Duodenal mucosa (tissue), 2 donors: ENCODE measurements around the gene SERPINB5.

Experiments
- H3K27ac ChIP-seq: one replicate; pipeline ENCODE4 v1.7.0; 2013; ENCODE audit warnings: low read depth, low read length
- H3K27me3 ChIP-seq, 2 donors: one replicate each; pipeline ENCODE4 v1.7.0; 2013; ENCODE audit warnings: low read length in 2 of 2, control low read depth in 1 of 2; ENCODE audit not compliant: insufficient read depth in 2 of 2, control insufficient read depth in 1 of 2
- H3K36me3 ChIP-seq, 2 donors: one replicate each; pipeline ENCODE4 v1.7.0; 2013; ENCODE audit warnings: low read length in 2 of 2, control low read depth in 1 of 2; ENCODE audit not compliant: insufficient read depth in 2 of 2, control insufficient read depth in 1 of 2
- H3K4me1 ChIP-seq, 2 donors: one replicate each; pipeline ENCODE4 v1.7.0; 2013; ENCODE audit warnings: low read length in 2 of 2, control low read depth in 1 of 2; ENCODE audit not compliant: insufficient read depth in 2 of 2, control insufficient read depth in 1 of 2
- H3K4me3 ChIP-seq, 2 donors: one replicate each; pipeline ENCODE4 v1.7.0; 2013; ENCODE audit warnings: low read length in 2 of 2, low read depth in 1 of 2
- H3K9ac ChIP-seq, 2 donors: one replicate each; pipeline ENCODE4 v1.7.0; 2013; ENCODE audit warnings: low read length in 2 of 2, low read depth in 1 of 2
- H3K9me3 ChIP-seq, 2 donors: one replicate each; pipeline ENCODE4 v1.7.0; 2013; ENCODE audit warnings: low read length in 2 of 2, control low read depth in 1 of 2; ENCODE audit not compliant: control insufficient read depth in 1 of 2

SERPINB5 gene

DNA sequence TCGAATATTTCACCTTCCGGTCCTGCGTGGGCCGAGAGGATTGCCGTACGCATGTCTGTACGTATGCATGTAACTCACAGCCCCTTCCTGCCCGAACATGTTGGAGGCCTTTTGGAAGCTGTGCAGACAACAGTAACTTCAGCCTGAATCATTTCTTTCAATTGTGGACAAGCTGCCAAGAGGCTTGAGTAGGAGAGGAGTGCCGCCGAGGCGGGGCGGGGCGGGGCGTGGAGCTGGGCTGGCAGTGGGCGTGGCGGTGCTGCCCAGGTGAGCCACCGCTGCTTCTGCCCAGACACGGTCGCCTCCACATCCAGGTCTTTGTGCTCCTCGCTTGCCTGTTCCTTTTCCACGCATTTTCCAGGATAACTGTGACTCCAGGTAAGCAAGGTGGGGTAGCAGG is at the start of gene SERPINB5:
TSS of gene SERPINB5 (plus strand) at position 291 of the 400 bp plus-strand sequence. CDS start 7,471 bp downstream, outside the sequence.
- Histone ChIP-seq H3K9ac (peak within 1 kb of the TSS; percentile 19 to 76), H3K27ac (no peak within 1 kb of the TSS), H3K4me1 (peaks cover 13 to 17% of the 10 kb centered on the region in 2 donors), H3K27me3 (no peaks in the 10 kb centered on the region), H3K4me3 (peak within 1 kb of the TSS; percentile 69 to 81), H3K36me3 (no peaks in the 10 kb centered on the region), H3K9me3 (no peaks in the 10 kb centered on the region)

GRCh38 chr18:63427558-63427957 is 49.2 kb upstream of the SERPINB5 start:
- H3K27me3 ChIP-seq: peaks cover 0 to 6% of the 10 kb centered on the region in 2 donors
- no peaks in the 10 kb centered on the region for H3K9me3 ChIP-seq
- peaks cover 0 to 4% of the 10 kb centered on the region in 2 donors for H3K4me1 ChIP-seq
- no peaks in the 10 kb centered on the region for H3K36me3 ChIP-seq
- H3K27ac ChIP-seq: no peak overlapping the region
- H3K4me3 ChIP-seq: no peak overlapping the region
- no peak overlapping the region for H3K9ac ChIP-seq

GRCh38 chr18:63430526-63430925 is 46.2 kb upstream of the SERPINB5 start:
- no peak overlapping the region for H3K27ac ChIP-seq
- H3K9me3 ChIP-seq: no peaks in the 10 kb centered on the region
- no peaks in the 10 kb centered on the region for H3K36me3 ChIP-seq
- peaks cover 0 to 6% of the 10 kb centered on the region in 2 donors for H3K27me3 ChIP-seq
- no peaks in the 10 kb centered on the region for H3K4me1 ChIP-seq
- H3K4me3 ChIP-seq: no peak overlapping the region
- H3K9ac ChIP-seq: no peak overlapping the region

- Histone ChIP-seq H3K9me3 (no peaks in the 10 kb centered on the region), H3K27ac (no peak overlapping the region), H3K9ac (no peak overlapping the region), H3K27me3 (peaks cover 0 to 6% of the 10 kb centered on the region in 2 donors), H3K36me3 (no peaks in the 10 kb centered on the region), H3K4me1 (no peaks in the 10 kb centered on the region), H3K4me3 (no peak overlapping the region)
Observed at GRCh38 chr18:63431180-63431579, 45.6 kb upstream of the SERPINB5 start.

- peaks cover 0 to 6% of the 10 kb centered on the region in 2 donors for H3K27me3 ChIP-seq
- no peaks in the 10 kb centered on the region for H3K4me1 ChIP-seq
- H3K9me3 ChIP-seq: no peaks in the 10 kb centered on the region
- no peak overlapping the region for H3K4me3 ChIP-seq
- no peaks in the 10 kb centered on the region for H3K36me3 ChIP-seq
- no peak overlapping the region for H3K9ac ChIP-seq
- H3K27ac ChIP-seq: no peak overlapping the region
Observed at GRCh38 chr18:63433334-63433866, 43.4 kb upstream of the SERPINB5 start.

- no peak overlapping the region for H3K4me3 ChIP-seq
- no peaks in the 10 kb centered on the region for H3K9me3 ChIP-seq
- no peaks in the 10 kb centered on the region for H3K36me3 ChIP-seq
- H3K4me1 ChIP-seq: no peaks in the 10 kb centered on the region
- H3K9ac ChIP-seq: no peak overlapping the region
- H3K27ac ChIP-seq: no peak overlapping the region
- no peaks in the 10 kb centered on the region for H3K27me3 ChIP-seq
Observed at GRCh38 chr18:63438181-63438580, 38.6 kb upstream of the SERPINB5 start.

GRCh38 chr18:63439334-63439733 is 37.4 kb upstream of the SERPINB5 start:
- Histone ChIP-seq H3K27me3 (no peaks in the 10 kb centered on the region), H3K36me3 (no peaks in the 10 kb centered on the region), H3K27ac (no peak overlapping the region), H3K9me3 (no peaks in the 10 kb centered on the region), H3K9ac (no peak overlapping the region), H3K4me1 (no peaks in the 10 kb centered on the region), H3K4me3 (no peak overlapping the region)

GRCh38 chr18:63440219-63440618 is 36.5 kb upstream of the SERPINB5 start:
- Histone ChIP-seq H3K9me3 (no peaks in the 10 kb centered on the region), H3K4me1 (no peaks in the 10 kb centered on the region), H3K36me3 (no peaks in the 10 kb centered on the region), H3K27me3 (no peaks in the 10 kb centered on the region), H3K4me3 (no peak overlapping the region), H3K27ac (no peak overlapping the region), H3K9ac (no peak overlapping the region)

- Histone ChIP-seq H3K27me3 (no peaks in the 10 kb centered on the region), H3K36me3 (no peaks in the 10 kb centered on the region), H3K27ac (no peak overlapping the region)
Observed at GRCh38 chr18:63440881-63441280, 35.9 kb upstream of the SERPINB5 start.

GRCh38 chr18:63443829-63444228 is 32.9 kb upstream of the SERPINB5 start:
- Histone ChIP-seq H3K27ac (no peak overlapping the region), H3K9ac (no peak overlapping the region), H3K4me1 (peaks cover 13 to 14% of the 10 kb centered on the region in 2 donors), H3K9me3 (no peaks in the 10 kb centered on the region), H3K4me3 (no peak overlapping the region), H3K36me3 (no peaks in the 10 kb centered on the region), H3K27me3 (no peaks in the 10 kb centered on the region)

More at GRCh38 chr18:63440881-63441280, 35.9 kb upstream of the SERPINB5 start:
- H3K4me3 ChIP-seq: no peak overlapping the region
- no peaks in the 10 kb centered on the region for H3K4me1 ChIP-seq
- H3K9me3 ChIP-seq: no peaks in the 10 kb centered on the region
- no peak overlapping the region for H3K9ac ChIP-seq
